Heart left ventricle (tissue), 13 donors: ENCODE measurements around the gene CTSH.

Source experiments
- POLR2A ChIP-seq, 2 donors: fragments of 450-650 bp; IDR thresholded peaks; one replicate each; pipeline ENCODE4 v1.6.1; 2017; ENCODE audit warnings: antibody characterized with exemption in 2 of 2, mild to moderate bottlenecking in 2 of 2, moderate library complexity in 2 of 2
- TF ChIP-seq, protein P1 (sequence below), 12 donors: fragments of 200-600 bp; sonication (generic) in 4 of 12; IDR thresholded peaks; one replicate each; pipeline versions ENCODE4 v1.5.0 to v1.8.0; 2018 to 2022; ENCODE audit warnings: antibody characterized with exemption in 12 of 12, mild to moderate bottlenecking in 5 of 12
- donor health status: ischemic (EF 13 %, LVEDD 7.1; RV severe dilation, severe dysfunction).
- donor health status: DM: no; HTN: yes; CAD: no.
- donor health status: DM: no; HTN: no; CAD: no.
- donor health status: ischemic (EF 25% LVEDD 6.9; RV normal size, moderate dysfunction).
- donor health status: ischemic (EF 25% LVEDD 5.7; RV mildly dilated, moderate dysfunction).
- donor health status: ischemic (EF 35%, LVEDD 5.7; RV mildly dilated, moderate dysfunction).
- donor health status: nonischemic (EF 11% LVEDD 7.7; RV severe dilation, severe dysfunction).
- donor health status: DM: yes; HTN: yes; CAD: no.
- donor health status: PGD.
- donor health status: ischemic (EF 29% LVEDD 5.4; RV normal size, mild dysfunction).
- donor health status: nonischemic (EF 23%, LVEDD 6.1; RV moderate dilation, normal function).

DNA sequence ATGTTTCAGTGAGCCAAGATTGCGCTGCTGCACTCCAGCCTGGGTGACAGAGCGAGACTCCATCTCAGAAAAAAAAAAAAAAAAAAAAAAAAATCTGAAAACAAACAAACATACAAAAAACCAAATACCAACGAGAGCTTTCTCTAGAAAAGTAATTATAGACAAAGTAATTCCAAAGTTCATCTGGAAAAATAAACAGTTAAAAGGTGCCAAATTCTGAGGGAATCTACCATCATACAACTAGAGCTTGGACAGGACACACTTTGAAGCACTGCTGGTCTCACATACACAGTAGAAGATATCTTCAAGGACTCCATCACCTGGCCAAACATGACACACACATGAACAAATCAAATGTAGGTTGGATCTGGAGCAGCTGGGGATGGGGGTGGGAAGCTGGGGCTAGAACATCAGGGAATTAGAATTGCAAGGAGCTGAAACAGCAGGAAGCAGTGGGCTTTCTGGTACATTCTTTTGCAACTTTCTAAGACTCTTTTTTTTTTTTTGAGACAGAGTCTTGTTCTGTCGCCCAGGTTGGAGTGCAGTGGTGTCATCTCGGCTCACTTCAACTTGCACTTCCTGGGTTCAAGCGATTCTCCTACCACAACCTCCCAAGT, 41.1 kb upstream of the CTSH start:
- TF ChIP-seq, protein P1, sequence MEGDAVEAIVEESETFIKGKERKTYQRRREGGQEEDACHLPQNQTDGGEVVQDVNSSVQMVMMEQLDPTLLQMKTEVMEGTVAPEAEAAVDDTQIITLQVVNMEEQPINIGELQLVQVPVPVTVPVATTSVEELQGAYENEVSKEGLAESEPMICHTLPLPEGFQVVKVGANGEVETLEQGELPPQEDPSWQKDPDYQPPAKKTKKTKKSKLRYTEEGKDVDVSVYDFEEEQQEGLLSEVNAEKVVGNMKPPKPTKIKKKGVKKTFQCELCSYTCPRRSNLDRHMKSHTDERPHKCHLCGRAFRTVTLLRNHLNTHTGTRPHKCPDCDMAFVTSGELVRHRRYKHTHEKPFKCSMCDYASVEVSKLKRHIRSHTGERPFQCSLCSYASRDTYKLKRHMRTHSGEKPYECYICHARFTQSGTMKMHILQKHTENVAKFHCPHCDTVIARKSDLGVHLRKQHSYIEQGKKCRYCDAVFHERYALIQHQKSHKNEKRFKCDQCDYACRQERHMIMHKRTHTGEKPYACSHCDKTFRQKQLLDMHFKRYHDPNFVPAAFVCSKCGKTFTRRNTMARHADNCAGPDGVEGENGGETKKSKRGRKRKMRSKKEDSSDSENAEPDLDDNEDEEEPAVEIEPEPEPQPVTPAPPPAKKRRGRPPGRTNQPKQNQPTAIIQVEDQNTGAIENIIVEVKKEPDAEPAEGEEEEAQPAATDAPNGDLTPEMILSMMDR (IDR thresholded peaks at IDR 0.05) = no peak
- TF ChIP-seq POLR2A (IDR thresholded peaks at IDR 0.05) = no peak
